ENCODE data around the gene DENND1A.

The DENND1A gene

DNA sequence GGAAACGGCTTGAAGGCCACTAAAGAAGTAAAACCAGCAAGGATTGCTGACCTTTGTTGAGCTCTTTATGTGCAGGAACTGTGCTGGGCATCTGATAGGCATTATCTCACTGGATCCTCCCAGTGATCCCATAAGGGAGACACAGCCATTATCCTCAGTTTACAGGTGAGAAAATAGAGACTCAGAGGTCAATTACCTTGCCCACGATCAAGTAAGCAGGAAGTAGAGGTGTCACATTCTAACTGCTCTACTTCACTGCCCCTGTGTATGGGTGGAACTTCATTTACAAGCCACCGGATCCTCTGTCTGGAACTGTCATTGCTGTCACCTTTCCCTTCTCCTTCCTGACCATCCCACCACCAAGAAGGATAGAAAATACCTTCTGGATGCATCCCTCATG lies 325.1 kb downstream of the DENND1A start:
- no peak for DNase-seq (ENCODE audit: low read depth)
- TF ChIP-seq, protein P1, sequence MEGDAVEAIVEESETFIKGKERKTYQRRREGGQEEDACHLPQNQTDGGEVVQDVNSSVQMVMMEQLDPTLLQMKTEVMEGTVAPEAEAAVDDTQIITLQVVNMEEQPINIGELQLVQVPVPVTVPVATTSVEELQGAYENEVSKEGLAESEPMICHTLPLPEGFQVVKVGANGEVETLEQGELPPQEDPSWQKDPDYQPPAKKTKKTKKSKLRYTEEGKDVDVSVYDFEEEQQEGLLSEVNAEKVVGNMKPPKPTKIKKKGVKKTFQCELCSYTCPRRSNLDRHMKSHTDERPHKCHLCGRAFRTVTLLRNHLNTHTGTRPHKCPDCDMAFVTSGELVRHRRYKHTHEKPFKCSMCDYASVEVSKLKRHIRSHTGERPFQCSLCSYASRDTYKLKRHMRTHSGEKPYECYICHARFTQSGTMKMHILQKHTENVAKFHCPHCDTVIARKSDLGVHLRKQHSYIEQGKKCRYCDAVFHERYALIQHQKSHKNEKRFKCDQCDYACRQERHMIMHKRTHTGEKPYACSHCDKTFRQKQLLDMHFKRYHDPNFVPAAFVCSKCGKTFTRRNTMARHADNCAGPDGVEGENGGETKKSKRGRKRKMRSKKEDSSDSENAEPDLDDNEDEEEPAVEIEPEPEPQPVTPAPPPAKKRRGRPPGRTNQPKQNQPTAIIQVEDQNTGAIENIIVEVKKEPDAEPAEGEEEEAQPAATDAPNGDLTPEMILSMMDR (conservative IDR thresholded peaks at IDR 0.05; ENCODE audit: low read depth, low read length), result no peak
- H3K4me3 ChIP-seq (ENCODE audit: low read length), result no peak overlapping the region

DNA sequence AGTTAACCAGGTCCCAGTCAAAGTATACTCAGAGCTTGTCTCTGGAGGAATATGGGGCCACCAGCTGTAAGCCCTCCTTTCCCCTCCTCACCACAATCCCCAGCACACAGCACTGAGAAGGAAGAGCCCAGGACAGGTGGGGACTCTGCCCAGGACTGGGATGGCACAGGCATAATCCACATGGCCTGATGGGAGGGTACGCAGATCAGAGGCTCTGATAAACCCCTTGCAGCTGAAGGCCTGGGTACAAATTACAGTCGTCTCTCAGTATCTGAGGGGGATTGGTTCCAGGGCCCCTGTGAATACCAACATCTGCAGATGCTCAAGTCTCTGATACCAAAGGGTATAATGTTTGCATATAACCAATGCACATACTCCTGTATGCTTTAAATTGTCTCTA lies 328.1 kb downstream of the DENND1A start:
- TF ChIP-seq, protein P1 (conservative IDR thresholded peaks at IDR 0.05; ENCODE audit: low read depth, low read length), result no peak
- H3K4me3 ChIP-seq (ENCODE audit: low read length), result no peak overlapping the region
- no peak for DNase-seq (ENCODE audit: low read depth)

DNA sequence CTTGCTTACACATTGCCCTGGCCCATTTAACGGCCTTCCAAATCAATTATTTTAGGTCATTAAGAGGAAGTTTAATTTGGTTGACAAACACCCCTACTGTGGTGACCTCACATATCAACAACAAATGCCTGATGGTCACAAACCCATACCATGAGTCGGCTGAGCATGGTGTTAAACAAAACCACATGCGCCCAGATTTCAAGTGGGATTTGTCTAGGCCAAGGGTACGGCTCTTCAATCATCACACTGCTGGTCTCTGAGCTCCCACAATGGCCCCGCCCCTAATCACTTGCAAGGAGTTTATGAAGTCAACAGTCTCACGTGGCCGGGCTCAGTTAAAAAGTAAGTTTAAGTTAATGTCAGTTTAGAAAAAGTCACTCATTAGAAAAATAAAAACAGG lies 330.1 kb downstream of the DENND1A start:
- H3K4me3 ChIP-seq (ENCODE audit: low read length), result no peak overlapping the region
- TF ChIP-seq, protein P1 (conservative IDR thresholded peaks at IDR 0.05; ENCODE audit: low read depth, low read length), result no peak
- no peak for DNase-seq (ENCODE audit: low read depth)

DNA sequence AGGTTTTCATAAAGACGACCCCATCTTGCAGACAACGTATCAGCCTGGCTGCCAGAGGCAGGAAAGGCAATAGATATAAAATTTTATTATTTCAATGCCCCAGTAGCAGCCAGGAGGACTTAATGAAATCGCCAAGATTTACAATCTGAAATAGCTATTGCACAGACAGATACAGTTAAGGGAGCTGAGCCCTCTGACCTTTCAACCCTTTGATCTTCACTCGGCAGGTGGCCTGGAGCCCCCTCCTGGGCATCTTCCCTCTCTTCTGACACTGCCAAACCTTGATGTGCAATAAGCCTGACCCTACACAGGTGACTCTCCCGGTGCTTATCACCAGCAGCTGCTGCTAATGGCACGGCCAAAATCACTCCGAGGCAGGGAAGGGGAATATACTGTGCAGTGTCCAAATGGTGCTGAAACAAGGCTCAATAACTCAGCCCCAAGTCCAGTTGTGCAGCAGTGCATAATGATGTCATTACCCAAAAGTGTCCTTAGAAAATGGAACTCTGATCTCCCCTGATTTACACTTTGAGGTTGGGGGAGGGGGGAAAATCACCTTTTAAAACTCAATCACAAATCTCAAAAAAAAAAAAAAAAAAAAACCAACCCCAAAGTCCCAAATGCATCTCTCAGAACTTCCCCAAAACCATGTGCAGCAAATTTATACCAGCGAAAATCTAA lies 331.9 kb downstream of the DENND1A start:
- no peak overlapping the region for H3K4me3 ChIP-seq (ENCODE audit: low read length)
- TF ChIP-seq, protein P1 (conservative IDR thresholded peaks at IDR 0.05; ENCODE audit: low read depth, low read length), result no peak
- no peak for DNase-seq (ENCODE audit: low read depth)

DNA sequence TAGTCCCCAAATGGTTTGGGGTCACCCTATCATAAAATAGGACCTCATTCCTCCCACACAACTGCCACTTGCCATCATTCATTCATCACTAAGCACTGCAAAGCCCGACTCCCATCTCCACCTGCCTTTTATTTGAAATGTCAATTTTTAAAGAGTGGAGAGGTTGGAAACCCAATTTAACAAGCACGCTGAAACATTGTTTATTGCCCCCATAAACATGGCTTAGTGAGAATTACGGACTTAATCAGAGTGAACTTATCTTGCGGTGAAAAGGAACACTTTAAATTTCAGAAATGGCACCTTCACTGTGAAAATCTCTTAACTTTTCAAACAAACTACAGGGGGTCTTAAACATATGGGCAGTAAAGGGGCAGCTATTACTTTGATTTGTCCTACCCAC lies 332.9 kb downstream of the DENND1A start:
- TF ChIP-seq, protein P1 (conservative IDR thresholded peaks at IDR 0.05; ENCODE audit: low read depth, low read length), result no peak
- no peak for DNase-seq (ENCODE audit: low read depth)
- no peak overlapping the region for H3K4me3 ChIP-seq (ENCODE audit: low read length)

DNA sequence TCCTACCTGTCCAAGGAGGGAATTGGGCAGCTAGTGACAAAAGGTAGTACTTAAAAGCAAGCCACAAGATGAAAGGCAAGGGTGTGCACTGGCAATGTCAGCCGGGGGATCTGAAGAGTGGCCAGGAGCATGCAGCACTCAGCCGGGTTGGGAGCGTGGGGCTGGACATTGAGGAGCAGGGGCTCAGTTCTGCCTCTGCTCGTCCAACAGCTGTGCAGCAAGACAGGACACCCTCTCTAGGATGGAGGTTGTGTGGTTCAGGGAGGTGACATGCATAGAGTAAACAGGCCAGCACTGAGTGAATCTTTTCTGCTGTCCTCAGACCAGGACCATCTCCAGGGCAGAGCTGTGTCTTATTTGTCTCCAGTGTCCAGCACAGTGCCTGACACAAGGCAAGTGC lies 338.6 kb downstream of the DENND1A start:
- no peak overlapping the region for H3K4me3 ChIP-seq (ENCODE audit: low read length)
- DNase-seq (ENCODE audit: low read depth), result no peak
- TF ChIP-seq, protein P1 (conservative IDR thresholded peaks at IDR 0.05; ENCODE audit: low read depth, low read length), result no peak

DNA sequence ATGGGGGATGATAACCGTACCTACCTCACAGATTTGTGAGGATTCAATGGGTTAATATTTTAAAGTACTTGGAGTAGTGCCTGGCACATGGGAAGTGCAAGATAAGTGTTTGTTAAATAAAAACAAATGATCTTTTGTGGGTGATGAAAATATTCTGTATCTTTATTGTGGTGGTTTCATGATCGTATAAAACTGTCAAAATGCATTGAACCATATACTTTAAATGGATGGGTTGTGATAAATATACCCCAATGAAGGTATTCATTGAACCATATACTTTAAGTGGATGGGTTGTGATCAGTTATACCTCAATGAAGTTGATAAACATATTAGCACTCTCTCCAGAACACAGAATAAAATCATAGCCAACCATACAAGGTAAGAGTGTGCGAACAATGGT lies 339.4 kb downstream of the DENND1A start:
- no peak overlapping the region for H3K4me3 ChIP-seq (ENCODE audit: low read length)
- no peak for DNase-seq (ENCODE audit: low read depth)
- TF ChIP-seq, protein P1 (conservative IDR thresholded peaks at IDR 0.05; ENCODE audit: low read depth, low read length), result no peak

All from retinal pigment epithelial cell (primary cell).